ENCODE measurements around the gene RBP5. TPM values are rescaled to one million over a fixed set of nuclear protein-coding genes. Genes with fewer than 3 reads are reported as not detected.

The RBP5 gene
- total and polyA plus RNA-seq, 10 of the 15 experiments (the other 5 are each of a cell fraction or from before 2014, with no cell fraction given): 0.11 to 1.1 (median 0.31) TPM; not detected in 4

DNA sequence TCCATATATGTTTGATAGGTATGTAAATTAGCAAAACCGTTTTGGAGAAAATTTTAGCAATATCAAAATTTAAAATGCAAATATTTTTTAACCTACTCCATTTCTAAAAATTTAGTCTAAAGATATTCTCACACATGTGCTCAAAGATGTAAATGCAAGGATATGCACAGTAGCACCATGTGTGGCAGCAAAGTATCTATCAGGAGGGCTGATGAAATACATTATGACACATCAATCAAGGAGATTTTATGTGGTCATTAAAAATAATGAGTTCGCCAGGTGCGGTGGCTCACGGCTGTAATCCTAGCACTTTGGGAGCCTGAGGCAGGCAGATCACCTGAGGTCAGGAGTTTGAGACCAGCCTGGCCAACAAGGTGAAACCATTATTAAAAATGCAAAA is 28.4 kb downstream of the RBP5 start:
- Histone ChIP-seq H3K4me2 (ENCODE audit: control insufficient read depth, insufficient read depth) (no peak overlapping the region), H3K4me3 (no peak overlapping the region), H4K20me1 (ENCODE audit: control insufficient read depth, insufficient read depth) (no peaks in the 10 kb centered on the region), H3K27me3 (replicated peaks in 1 of 2; ENCODE audit: control insufficient read depth in 2 of 2, insufficient read depth in 2 of 2, low read length in 1 of 2) (no peaks in the 10 kb centered on the region), H3K4me1 (ENCODE audit: control insufficient read depth, insufficient read depth, low read length) (no peaks in the 10 kb centered on the region), H3K79me2 (ENCODE audit: control insufficient read depth, insufficient read depth, low read length) (no peaks in the 10 kb centered on the region), H3K36me3 (ENCODE audit: control insufficient read depth in 2 of 2, insufficient read depth in 2 of 2, low read length in 1 of 2) (0 out of 4 replicates have a peak, but pooled peaks cover 0 to 3% of the 10 kb centered on the region in 2 experiments), H3K9ac (ENCODE audit: control insufficient read depth, insufficient read depth, low read length) (no peak overlapping the region), H3K27ac (ENCODE audit: control insufficient read depth, insufficient read depth) (no peak overlapping the region), H3K9me3 (replicated peaks; ENCODE audit: control insufficient read depth, insufficient read depth, low read length) (no peaks in the 10 kb centered on the region), H2AFZ (ENCODE audit: control insufficient read depth, low read depth, low read length) (no peak overlapping the region)
- WGBS (ENCODE audit: insufficient coverage, insufficient replicate concordance, low lambda C conversion rate, missing lambda C conversion rate): 80% methylated on average over 4 of the region's 4 CpGs
- no peak for FAIRE-seq
- no TSS peak for BruUV-seq (replicated peaks)
- intact Hi-C loops (cut with micrococcal nuclease; ENCODE audit: unreplicated experiment) (no loop called here), in situ Hi-C loops (cut with MboI) (no loop called here)
- POLR2A ChIA-PET: no interaction called here
- TF ChIP-seq FOXM1 (IDR thresholded peaks at IDR 0.05; ENCODE audit: low read depth, low read length): no peak
- no peak for TF ChIP-seq KLF5 (IDR thresholded peaks at IDR 0.05; ENCODE audit: partially characterized antibody)
- TF ChIP-seq BMI1 (IDR thresholded peaks at IDR 0.05; ENCODE audit: borderline replicate concordance): no peak
- TF ChIP-seq EZH2 (IDR thresholded peaks at IDR 0.05; ENCODE audit: borderline replicate concordance, control insufficient read depth, low read depth, low read length): no peak
- no peak for TF ChIP-seq ETV6 (conservative IDR thresholded peaks at IDR 0.05 in 1 of 2, IDR thresholded peaks at IDR 0.05 in 1 of 2; ENCODE audit: borderline replicate concordance in 1 of 2, low read depth in 1 of 2)
- TF ChIP-seq ZBTB33 (IDR thresholded peaks at IDR 0.05): no peak
- no peak for TF ChIP-seq TCF7 (IDR thresholded peaks at IDR 0.05; ENCODE audit: borderline replicate concordance)
- TF ChIP-seq RCOR1 (conservative IDR thresholded peaks at IDR 0.05; ENCODE audit: low read depth, low read length): no peak
- no peak for TF ChIP-seq SP1 (IDR thresholded peaks at IDR 0.05; ENCODE audit: low read depth, low read length)
- TF ChIP-seq POU2F2 (IDR thresholded peaks at IDR 0.05; ENCODE audit: borderline replicate concordance, low read depth, low read length): no peak
- no peak for TF ChIP-seq IRF5 (IDR thresholded peaks at IDR 0.05; ENCODE audit: borderline replicate concordance)
- TF ChIP-seq MTA3 (IDR thresholded peaks at IDR 0.05; ENCODE audit: borderline replicate concordance, low read length): no peak
- TF ChIP-seq SMC3 (IDR thresholded peaks at IDR 0.05; ENCODE audit: borderline replicate concordance, low read length): no peak
- TF ChIP-seq BHLHE40 (IDR thresholded peaks at IDR 0.05; ENCODE audit: borderline replicate concordance in 1 of 2, low read depth in 2 of 2, low read length in 1 of 2): no peak
- TF ChIP-seq ATF7 (IDR thresholded peaks at IDR 0.05; ENCODE audit: low read depth): no peak
- no peak for ATAC-seq
- RAD21 ChIA-PET (ENCODE audit: unreplicated experiment): no interaction called here
- CTCF ChIA-PET: interaction anchor here (1.0 kb wide), 1 partner anchor 7 kb away, joined by 5 read pairs; no protein-coding TSS in a partner anchor
- no peak for DNase-seq (ENCODE audit: low read depth, low spot score)
- SMC1A ChIA-PET (ENCODE audit: uncharacterized antibody, unreplicated experiment): no interaction called here
